GM18519 (cell line): ENCODE data around the gene SLC22A23.

Source experiments
- ATAC-seq: cut with Tn5 transposase; IDR thresholded peaks from one replicate; pipeline ENCODE4 v1.9.1; 2021; ENCODE audit warnings: mild to moderate bottlenecking, moderate library complexity; ENCODE audit not compliant: unreplicated experiment, low FRiP score

Gene SLC22A23

DNA sequence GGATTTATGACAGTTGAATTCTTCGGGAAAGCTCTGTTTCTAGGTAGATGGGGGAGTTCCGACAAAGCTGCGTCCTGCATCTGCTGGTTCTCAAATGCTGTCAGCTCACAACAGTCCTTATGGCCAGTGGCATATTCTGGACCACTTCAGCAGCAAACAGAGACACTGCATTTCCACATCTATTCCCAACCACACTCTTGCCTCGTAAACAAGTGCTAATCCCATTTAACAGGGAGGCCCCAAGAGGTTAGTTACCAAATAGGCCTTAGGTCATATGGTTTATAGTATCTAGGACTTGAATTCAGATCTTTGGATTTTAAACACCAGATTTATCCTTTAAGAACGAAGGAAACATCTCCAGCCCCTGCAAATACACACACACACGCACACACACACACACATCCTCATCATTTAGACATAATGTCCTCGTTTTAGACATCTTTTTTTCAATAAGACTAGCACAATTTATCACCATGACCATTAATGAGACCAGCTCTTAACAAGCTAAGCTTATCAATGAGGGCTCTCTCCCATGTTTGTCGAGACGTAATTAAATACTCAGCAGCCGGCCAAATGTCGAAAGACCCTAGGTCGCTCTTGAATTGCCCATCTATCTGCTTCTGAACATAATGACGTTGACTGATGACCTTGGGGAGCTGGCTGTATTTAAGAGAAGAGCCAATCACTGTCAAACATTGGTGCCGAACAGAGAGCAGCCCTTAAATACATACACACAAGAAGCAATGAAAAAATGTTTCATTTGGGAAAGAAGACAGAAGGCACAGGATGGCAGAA, 113.6 kb downstream of the SLC22A23 start:
- ATAC-seq = no peak

DNA sequence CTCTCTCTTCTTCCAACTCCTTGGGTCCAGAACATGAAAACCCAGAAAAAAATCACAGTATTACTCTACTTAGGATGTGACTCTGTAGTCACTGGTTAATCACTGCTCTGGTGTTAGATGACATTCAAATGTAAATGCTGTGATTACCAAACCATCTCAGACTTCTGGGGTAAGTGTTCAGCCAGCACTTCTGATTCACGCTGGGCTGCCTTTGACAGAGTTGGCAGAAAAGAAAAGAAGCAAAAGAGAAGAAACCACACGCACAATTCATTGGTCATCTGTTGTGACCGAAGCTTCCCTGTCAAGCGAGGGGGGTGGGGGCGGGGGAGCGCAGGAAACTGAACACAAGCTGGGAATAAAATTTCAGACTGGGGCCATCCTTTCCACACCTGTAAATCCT, 115.4 kb downstream of the SLC22A23 start:
- ATAC-seq = no peak

GRCh38 chr6:3340894-3341293, 116.0 kb downstream of the SLC22A23 start:
- ATAC-seq = no peak

- ATAC-seq = no peak
Measured at GRCh38 chr6:3340358-3340802, 116.5 kb downstream of the SLC22A23 start.

DNA sequence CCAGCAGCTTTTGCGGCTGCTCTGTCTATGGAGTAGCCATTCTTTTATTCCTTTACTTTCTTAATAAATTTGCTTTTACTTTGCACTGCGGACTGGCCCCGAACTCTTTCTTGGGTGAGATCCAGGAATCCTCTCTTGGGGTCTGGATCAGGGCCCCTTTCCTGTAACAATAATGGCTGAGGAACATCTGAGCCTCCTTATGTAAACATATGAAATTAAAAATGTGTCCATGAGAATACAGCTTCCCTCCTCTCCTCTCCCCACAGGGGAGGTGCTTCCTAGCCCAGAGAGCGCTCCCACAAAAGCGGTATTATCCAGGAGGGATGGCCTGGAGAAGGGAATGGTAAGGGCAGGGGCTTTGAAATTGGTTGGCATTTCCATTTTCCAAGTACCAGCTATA, 117.0 kb downstream of the SLC22A23 start:
- no peak for ATAC-seq

DNA sequence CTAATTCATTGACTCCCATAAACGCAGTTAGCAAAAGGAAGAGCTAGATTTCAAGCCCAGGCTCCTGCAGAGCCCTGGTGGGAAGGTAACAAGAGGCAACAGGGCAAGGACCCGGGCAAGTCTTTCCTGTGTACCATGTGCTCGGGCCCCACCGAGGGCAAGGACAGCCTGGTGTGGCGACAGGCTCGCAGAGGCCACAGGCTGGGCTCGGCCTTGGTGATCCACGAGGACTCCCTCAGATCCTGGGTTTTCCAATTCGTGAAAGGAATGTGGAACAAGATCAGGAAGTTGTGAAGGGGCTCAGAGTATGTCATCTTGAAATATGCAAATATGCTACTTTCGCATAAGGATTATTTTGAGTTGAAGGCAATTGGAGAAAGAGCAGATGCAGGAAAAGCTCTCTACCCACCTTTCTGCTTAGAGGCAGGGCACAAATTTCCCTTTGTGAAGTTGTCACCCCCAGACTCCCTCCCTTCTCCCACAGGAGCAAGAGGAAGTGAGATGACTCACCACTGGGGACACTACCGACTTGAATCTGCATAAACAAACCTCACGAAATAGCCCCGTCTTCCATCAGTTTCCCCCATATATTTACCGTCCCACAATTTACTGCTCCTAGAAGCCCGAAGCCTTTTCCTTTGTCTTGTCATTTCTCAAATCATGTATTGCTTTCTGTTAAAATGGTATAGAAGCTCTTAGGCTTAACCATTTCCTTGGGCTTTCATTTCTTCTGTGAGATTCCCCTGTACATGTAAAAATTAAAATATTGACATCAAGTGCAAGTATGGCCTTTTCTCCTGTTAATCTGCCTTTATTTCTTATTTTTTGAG, 119.1 kb downstream of the SLC22A23 start:
- ATAC-seq = no peak

- ATAC-seq = no peak
Measured at GRCh38 chr6:3336859-3337515, 119.9 kb downstream of the SLC22A23 start.

- ATAC-seq = no peak
Measured at GRCh38 chr6:3336066-3336786, 120.6 kb downstream of the SLC22A23 start.

DNA sequence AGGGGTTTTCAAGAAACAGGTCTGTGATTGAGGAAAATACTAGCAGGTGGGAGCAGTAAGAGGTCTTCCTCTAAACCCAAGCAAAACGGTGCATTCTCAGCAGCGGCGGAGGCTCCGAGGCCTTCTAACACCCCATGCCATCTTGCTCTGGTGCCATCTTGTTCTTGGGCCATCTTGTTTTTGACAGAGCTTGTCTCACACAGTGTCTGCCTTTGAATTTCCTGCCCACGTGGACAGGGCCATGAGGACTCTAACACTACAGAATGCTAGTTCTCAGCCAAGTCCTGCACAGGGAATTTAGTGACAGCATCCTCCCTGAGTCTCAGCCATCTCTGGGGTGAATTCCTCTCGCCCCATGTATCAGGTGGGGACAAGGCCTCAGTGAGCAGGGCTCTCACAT, 121.7 kb downstream of the SLC22A23 start:
- no peak for ATAC-seq

DNA sequence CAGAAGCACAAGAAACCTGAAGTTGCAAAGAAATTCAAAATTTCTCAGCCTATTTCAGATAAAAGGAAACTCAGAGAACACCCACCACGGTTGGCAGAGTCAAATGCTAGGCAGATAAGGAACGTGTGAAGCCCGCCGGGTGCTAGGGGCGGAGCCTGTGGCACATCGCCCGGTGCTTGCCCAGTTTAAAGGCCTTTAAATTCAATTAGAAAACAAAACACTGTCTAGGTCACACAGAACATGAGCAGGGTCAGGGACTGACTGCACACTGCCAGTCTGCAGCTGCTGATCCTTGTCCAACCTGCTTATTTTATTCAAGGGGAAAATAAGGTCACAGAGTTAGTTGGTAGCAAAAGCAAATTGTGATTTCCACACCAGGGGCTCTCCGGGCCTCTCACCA, 122.3 kb downstream of the SLC22A23 start:
- no peak for ATAC-seq

GRCh38 chr6:3333263-3333662, 123.6 kb downstream of the SLC22A23 start:
- ATAC-seq = no peak

- ATAC-seq = no peak
Measured at GRCh38 chr6:3331971-3332370, 124.9 kb downstream of the SLC22A23 start.

DNA sequence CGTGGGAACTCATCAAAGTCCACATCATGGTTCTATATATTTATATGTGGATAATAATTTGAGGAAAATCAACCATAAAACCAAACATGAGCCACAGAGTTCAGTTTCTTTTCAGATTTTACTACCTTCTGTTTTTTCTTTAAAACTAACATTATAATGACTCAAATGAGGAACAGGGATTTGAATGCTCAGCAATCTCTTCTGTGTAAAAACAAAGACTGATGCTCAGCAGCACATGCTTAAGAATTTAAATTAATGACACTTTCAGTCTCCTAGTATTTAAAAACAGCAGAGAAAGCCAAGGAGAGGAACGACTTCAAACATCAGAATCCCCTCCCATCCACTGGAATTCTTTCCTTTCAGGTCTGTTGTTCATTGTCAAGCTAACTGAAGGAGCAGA, 125.4 kb downstream of the SLC22A23 start:
- ATAC-seq = no peak

DNA sequence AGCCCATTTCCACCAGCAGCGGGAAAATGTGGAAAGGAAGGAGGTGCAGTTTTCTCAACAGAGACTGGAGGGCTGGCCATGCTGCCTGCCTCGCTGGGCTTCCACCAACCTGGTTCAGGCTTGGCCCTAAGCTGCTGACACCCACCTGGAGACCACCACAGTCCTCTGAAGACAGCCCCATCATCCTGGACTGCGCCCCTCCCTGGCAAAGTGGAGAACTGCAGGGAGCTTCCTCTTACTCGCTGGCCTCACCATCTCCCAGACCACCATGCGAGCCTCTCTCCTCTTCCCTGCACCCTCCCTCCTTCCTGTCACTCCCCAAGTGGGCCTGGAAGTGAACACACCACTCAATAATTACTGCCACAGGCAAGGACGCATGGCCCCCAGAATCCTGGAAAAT, 126.7 kb downstream of the SLC22A23 start:
- ATAC-seq = no peak

DNA sequence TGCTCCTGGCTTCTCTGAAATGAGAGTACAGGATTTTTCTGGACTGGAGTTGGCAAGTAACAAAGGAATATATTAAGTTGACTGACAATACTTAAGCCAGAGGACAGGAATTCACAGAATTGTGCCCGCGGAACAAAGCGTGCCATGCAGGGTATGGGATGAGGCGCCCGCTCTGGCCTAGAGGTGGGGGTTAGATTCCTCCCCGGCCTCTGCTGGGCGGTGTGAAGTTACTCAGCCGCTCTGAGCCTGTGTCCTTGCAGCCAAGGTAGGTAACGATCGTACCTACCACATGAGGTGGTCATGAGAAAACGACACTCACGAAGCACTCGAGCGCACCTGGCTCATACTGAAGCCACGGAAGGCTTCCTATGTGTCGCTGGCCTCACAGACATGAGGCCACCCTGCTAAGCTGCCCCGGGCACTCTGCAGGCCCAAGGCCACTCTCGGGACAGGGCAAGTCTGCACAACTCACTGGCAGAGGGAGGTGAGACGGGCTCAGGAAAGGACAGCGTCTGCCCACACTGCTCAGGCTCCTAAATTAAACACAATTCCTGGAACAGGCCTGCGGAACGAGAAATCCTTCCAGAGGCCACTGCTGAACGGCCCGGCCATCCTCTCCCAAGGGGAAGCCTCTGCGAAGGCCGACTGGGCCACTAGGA, 127.3 kb downstream of the SLC22A23 start:
- no peak for ATAC-seq

DNA sequence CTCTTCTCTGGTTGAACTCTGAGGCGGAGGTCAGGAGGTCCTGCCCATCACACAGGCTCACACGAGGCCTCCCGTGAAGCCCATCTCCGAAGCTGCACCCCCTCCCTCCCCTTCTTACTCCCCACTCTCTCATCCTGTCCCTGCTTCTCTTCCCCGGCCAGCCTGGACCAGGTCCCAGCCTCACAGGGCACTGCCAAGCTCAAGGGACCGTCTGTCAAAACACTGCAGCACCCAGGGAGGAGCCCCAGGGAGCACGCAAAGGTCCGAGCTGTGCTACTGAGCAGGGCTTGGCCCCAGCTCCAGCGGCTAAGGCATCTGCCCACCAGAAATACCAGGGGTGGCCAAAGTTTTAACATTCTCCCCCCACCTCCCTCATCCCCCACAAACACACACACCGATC, 128.1 kb downstream of the SLC22A23 start:
- ATAC-seq = no peak

DNA sequence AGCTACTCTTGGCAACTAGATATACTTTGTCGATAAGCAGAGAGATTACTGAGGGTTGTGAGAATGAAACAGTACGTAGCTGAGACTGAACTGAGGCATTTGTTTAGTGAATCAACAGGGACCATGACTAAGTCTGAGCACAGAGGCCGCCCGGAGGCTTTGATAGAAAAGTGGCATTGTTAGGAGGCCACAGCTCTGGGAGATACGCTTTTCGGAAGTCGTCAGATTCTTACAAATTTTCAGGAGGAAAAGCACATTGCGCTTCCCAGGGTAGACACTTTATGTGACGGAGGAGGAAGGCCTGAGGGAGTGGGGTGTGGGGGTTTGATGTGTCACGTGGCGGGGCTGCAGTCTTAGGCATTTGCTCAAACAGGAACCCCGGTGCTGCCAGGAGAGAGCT, 128.7 kb downstream of the SLC22A23 start:
- no peak for ATAC-seq

DNA sequence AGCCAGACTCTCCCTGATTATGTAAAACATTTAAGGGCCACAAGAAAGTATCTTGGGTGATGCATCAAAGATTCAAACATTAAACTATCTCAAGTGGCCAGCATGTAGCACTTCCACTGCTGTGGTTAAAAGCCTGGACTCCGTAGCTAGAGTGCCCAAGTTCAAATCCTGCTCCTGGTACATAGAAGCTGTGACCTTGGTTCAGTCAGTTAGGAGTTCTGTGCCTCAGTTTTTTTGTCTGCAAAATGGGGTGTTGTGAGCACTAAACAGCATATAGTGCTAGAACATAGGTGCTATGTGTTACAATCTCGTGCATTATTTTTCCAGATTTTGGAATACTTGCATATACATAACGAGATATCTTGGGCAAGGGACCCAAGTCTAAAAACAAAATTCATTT, 129.4 kb downstream of the SLC22A23 start:
- no peak for ATAC-seq

DNA sequence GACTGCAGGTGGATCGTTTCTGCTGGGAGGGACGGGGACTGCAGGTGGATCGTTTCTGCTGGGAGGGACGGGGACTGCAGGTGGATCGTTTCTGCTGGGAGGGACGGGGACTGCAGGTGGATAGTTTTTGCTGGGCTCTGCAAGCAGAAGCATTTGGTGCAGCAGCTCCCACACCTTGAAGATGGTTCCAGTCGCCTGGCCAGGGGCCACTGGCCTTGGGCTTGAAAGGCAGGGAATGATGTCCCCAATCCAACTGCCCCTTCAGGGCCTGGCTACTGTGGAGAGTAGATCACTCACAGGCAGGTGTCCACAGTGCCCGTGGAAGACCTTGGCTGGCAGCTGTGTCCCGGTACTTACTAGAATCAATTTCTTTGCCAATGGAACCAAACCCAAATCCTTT, 129.9 kb downstream of the SLC22A23 start:
- ATAC-seq = no peak
